Measurements from ENCODE around the gene AMBP. TPM values are rescaled to one million over a fixed set of nuclear protein-coding genes. Genes with fewer than 3 reads are reported as not detected.

AMBP gene
- total RNA-seq, 2 experiments from 2014 or later: not detected

GRCh38 chr9:114109124-114109523 is 31.0 kb upstream of the AMBP start:
- Mint-ChIP-seq H3K36me3 (ENCODE audit: low read depth) (no peaks in the 10 kb centered on the region), H3K27me3 (peaks cover 16% of the 10 kb centered on the region), H3K9me3 (no peaks in the 10 kb centered on the region), H3K27ac (no peak overlapping the region), H3K4me3 (no peak overlapping the region), H3K4me1 (ENCODE audit: low read depth) (no peaks in the 10 kb centered on the region)
- no peak for ATAC-seq (ENCODE audit: poor library complexity)
- Histone ChIP-seq H3K27me3 (ENCODE audit: control insufficient read depth in 1 of 2, insufficient read depth in 2 of 2, low read length in 2 of 2) (peaks cover 0 to 14% of the 10 kb centered on the region in 2 experiments), H3K27ac (ENCODE audit: low read depth in 1 of 2, low read length in 2 of 2) (no peak overlapping the region), H3K4me1 (ENCODE audit: insufficient read depth, low read length) (no peaks in the 10 kb centered on the region), H3K36me3 (ENCODE audit: insufficient read depth, low read length) (no peaks in the 10 kb centered on the region), H3K4me3 (ENCODE audit: low read length) (no peak overlapping the region), H3K9me3 (ENCODE audit: control insufficient read depth in 1 of 2, insufficient read depth in 1 of 2, low read length in 2 of 2) (peaks cover 0 to 5% of the 10 kb centered on the region in 2 experiments)
- DNase-seq: no peak
- ChIA-PET POLR2A (no interaction called here), CTCF (no interaction called here)
- TF ChIP-seq, protein P1, sequence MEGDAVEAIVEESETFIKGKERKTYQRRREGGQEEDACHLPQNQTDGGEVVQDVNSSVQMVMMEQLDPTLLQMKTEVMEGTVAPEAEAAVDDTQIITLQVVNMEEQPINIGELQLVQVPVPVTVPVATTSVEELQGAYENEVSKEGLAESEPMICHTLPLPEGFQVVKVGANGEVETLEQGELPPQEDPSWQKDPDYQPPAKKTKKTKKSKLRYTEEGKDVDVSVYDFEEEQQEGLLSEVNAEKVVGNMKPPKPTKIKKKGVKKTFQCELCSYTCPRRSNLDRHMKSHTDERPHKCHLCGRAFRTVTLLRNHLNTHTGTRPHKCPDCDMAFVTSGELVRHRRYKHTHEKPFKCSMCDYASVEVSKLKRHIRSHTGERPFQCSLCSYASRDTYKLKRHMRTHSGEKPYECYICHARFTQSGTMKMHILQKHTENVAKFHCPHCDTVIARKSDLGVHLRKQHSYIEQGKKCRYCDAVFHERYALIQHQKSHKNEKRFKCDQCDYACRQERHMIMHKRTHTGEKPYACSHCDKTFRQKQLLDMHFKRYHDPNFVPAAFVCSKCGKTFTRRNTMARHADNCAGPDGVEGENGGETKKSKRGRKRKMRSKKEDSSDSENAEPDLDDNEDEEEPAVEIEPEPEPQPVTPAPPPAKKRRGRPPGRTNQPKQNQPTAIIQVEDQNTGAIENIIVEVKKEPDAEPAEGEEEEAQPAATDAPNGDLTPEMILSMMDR (IDR thresholded peaks at IDR 0.05): no peak
- intact Hi-C loops (cut with DNase I, micrococcal nuclease): loop anchor here in 1 of 2 experiments (2.0 kb wide), 1 partner anchor 182 kb away; no protein-coding TSS in a partner anchor

- Histone ChIP-seq H3K27ac (ENCODE audit: low read depth in 1 of 2, low read length in 2 of 2) (no peak overlapping the region), H3K4me3 (ENCODE audit: low read length) (no peak overlapping the region), H3K27me3 (ENCODE audit: control insufficient read depth in 1 of 2, insufficient read depth in 2 of 2, low read length in 2 of 2) (peaks cover 0 to 8% of the 10 kb centered on the region in 2 experiments), H3K4me1 (ENCODE audit: insufficient read depth, low read length) (no peaks in the 10 kb centered on the region), H3K36me3 (ENCODE audit: insufficient read depth, low read length) (no peaks in the 10 kb centered on the region), H3K9me3 (ENCODE audit: control insufficient read depth in 1 of 2, insufficient read depth in 1 of 2, low read length in 2 of 2) (peaks cover 0 to 2% of the 10 kb centered on the region in 2 experiments)
- no peaks in the 10 kb centered on the region for H3K9me3 Mint-ChIP-seq
- DNase-seq (peak in 13 of 14 experiments; percentile 8 to 65 (median 31)), ATAC-seq (ENCODE audit: poor library complexity) (no peak)
- no peaks in the 10 kb centered on the region for H3K36me3 Mint-ChIP-seq (ENCODE audit: low read depth)
- no peaks in the 10 kb centered on the region for H3K4me1 Mint-ChIP-seq (ENCODE audit: low read depth)
- ChIA-PET POLR2A (no interaction called here), CTCF (interaction anchor here (0.7 to 1.3 kb wide), 2 partner anchors 9 to 26 kb away, joined by 3 read pairs; partner anchors contain the start of gene KIF12)
- H3K27me3 Mint-ChIP-seq: peaks cover 8% of the 10 kb centered on the region
- no peak overlapping the region for H3K4me3 Mint-ChIP-seq
- TF ChIP-seq, protein P1 (IDR thresholded peaks at IDR 0.05): peak; percentile 61
- no peak overlapping the region for H3K27ac Mint-ChIP-seq
- intact Hi-C loops (cut with DNase I, micrococcal nuclease): loop anchor here in 1 of 2 experiments (2.0 kb wide), 1 partner anchor 183 kb away; no protein-coding TSS in a partner anchor
These were observed 30.1 kb upstream of the AMBP start for GRCh38 chr9:114108016-114108833.

DNA sequence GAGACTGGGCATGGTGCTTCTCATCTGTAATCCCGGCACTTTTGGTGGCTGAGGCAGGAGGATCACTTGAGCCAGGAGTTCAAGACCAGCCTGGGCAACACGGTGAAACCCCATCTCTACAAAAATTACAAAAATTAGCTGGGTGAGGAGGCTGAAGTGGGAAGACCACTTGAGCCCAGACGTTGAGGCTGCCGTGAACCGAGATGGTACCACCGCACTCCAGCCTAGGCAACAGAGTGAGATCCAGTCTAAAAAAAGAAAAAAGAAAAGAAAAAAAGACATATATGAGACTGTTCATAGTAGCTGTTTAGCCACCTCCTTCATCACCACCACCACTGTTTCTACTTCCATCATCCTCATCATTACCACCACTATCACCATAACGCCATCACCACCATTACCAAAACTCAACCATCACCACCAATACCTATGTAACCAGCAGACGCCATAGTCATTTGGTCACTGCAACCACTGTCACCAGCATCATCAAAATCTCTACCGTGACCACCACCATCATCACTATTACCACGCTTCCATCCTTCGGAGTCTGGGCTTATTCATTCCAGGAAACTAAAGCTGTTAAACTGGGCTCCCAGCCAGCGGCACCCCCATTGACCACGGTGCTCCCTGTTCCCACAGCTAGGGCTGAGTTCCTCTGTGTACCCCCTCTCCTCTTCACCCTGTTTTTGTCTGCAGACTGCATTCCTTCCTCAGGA is 29.3 kb upstream of the AMBP start:
- intact Hi-C loops (cut with DNase I, micrococcal nuclease): loop anchor here in 1 of 2 experiments (2.0 kb wide), 1 partner anchor 183 kb away; no protein-coding TSS in a partner anchor
- no peak for DNase-seq
- Mint-ChIP-seq H3K4me1 (ENCODE audit: low read depth) (no peaks in the 10 kb centered on the region), H3K27ac (no peak overlapping the region), H3K36me3 (ENCODE audit: low read depth) (no peaks in the 10 kb centered on the region), H3K4me3 (no peak overlapping the region), H3K9me3 (peaks cover 2% of the 10 kb centered on the region), H3K27me3 (peaks cover 4% of the 10 kb centered on the region)
- no peaks in the 10 kb centered on the region for H3K9me3 ChIP-seq (ENCODE audit: control insufficient read depth in 1 of 2, insufficient read depth in 1 of 2, low read length in 2 of 2)
- ATAC-seq (ENCODE audit: poor library complexity): no peak
- peaks cover 0 to 4% of the 10 kb centered on the region in 2 experiments for H3K27me3 ChIP-seq (ENCODE audit: control insufficient read depth in 1 of 2, insufficient read depth in 2 of 2, low read length in 2 of 2)
- TF ChIP-seq, protein P1 (IDR thresholded peaks at IDR 0.05): no peak
- H3K27ac ChIP-seq (ENCODE audit: low read depth in 1 of 2, low read length in 2 of 2): no peak overlapping the region
- ChIA-PET POLR2A (no interaction called here), CTCF (interaction anchor here (1.3 kb wide), 1 partner anchor 25 kb away, joined by 3 read pairs; no protein-coding TSS in a partner anchor)
- H3K4me3 ChIP-seq (ENCODE audit: low read length): no peak overlapping the region
- H3K4me1 ChIP-seq (ENCODE audit: insufficient read depth, low read length): no peaks in the 10 kb centered on the region
- no peaks in the 10 kb centered on the region for H3K36me3 ChIP-seq (ENCODE audit: insufficient read depth, low read length)
